Measurements from ENCODE around the gene CWC15. TPM values are rescaled to one million over a fixed set of nuclear protein-coding genes. Genes with fewer than 3 reads are reported as not detected.

CWC15 gene
- polyA plus RNA-seq, 1 donor (not counting 4 experiments of a cell fraction or from before 2014, with no cell fraction given): 56.3 TPM

DNA sequence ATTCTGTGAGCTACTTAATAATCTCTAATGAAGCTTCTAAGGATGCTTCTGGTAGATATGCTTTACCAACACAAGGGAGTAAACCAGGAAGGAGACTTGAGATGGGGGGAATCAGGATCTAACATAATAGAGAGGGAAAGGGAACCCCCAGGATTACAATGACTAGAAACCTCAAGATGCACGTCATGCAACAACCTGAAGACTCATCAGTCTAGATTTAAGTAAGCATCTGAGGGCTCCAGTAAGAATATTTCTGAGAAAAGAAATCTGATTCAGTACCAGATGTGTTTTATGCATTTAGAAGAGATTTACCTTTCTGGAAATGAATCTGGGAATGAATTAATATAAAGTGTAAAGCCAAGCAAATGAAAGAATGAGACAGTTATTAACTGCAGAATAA, 15.4 kb upstream of the CWC15 start:
- Histone ChIP-seq H3K9me3 (ENCODE audit: control insufficient read depth, low read depth, low read length) (no peaks in the 10 kb centered on the region), H3K9me1 (ENCODE audit: control insufficient read depth, extremely low read depth, insufficient read depth, low read length) (no peaks in the 10 kb centered on the region), H4K20me1 (ENCODE audit: control insufficient read depth, extremely low read depth, insufficient read depth, low read length) (no peaks in the 10 kb centered on the region), H3K4me2 (ENCODE audit: control insufficient read depth, extremely low read depth, insufficient read depth, low read depth, low read length) (no peak overlapping the region), H3K27me3 (ENCODE audit: control insufficient read depth, extremely low read depth, insufficient read depth, low read length) (peaks cover 5% of the 10 kb centered on the region), H3K4me3 (ENCODE audit: control insufficient read depth in 2 of 3, extremely low read depth in 1 of 3, insufficient read depth in 2 of 3, low read depth in 1 of 3, low read length in 3 of 3) (no peak overlapping the region), H3K79me2 (ENCODE audit: control insufficient read depth, insufficient read depth, low read length) (no peaks in the 10 kb centered on the region), H3K4me1 (ENCODE audit: control insufficient read depth, extremely low read depth, insufficient read depth, low read length) (no peaks in the 10 kb centered on the region), H2AFZ (ENCODE audit: control insufficient read depth, low read length) (no peak overlapping the region), H3K9ac (ENCODE audit: control insufficient read depth, extremely low read depth, insufficient read depth, low read length) (no peak overlapping the region), H3K36me3 (ENCODE audit: control insufficient read depth in 2 of 2, extremely low read depth in 1 of 2, insufficient read depth in 2 of 2, low read length in 2 of 2) (no peaks in the 10 kb centered on the region), H3K27ac (ENCODE audit: control insufficient read depth, insufficient read depth, low read length) (no peak overlapping the region)
- dilution Hi-C loops (cut with MboI; ENCODE audit: extremely low pct_ligation_motif_present, low sequenced_read_pairs): no loop called here
- TF ChIP-seq EZH2 (IDR thresholded peaks at IDR 0.05; ENCODE audit: low read length) (no peak), CTCF (optimal IDR thresholded peaks at IDR 0.05 in 1 of 3, IDR thresholded peaks at IDR 0.05 in 1 of 3, conservative IDR thresholded peaks at IDR 0.05 in 1 of 3; ENCODE audit: extremely low read depth in 1 of 3, insufficient read depth in 2 of 3, low read length in 3 of 3) (no peak)
- FAIRE-seq (no peak), DNase-seq (ENCODE audit: low read depth, low spot score) (no peak)

- H3K9ac ChIP-seq (ENCODE audit: control insufficient read depth, extremely low read depth, insufficient read depth, low read length): no peak overlapping the region
- peaks cover 5% of the 10 kb centered on the region for H3K27me3 ChIP-seq (ENCODE audit: control insufficient read depth, extremely low read depth, insufficient read depth, low read length)
- no peak overlapping the region for H3K4me2 ChIP-seq (ENCODE audit: control insufficient read depth, extremely low read depth, insufficient read depth, low read depth, low read length)
- H3K27ac ChIP-seq (ENCODE audit: control insufficient read depth, insufficient read depth, low read length): no peak overlapping the region
- H3K4me3 ChIP-seq (ENCODE audit: control insufficient read depth in 2 of 3, extremely low read depth in 1 of 3, insufficient read depth in 2 of 3, low read depth in 1 of 3, low read length in 3 of 3): no peak overlapping the region
- H3K9me3 ChIP-seq (ENCODE audit: control insufficient read depth, low read depth, low read length): no peaks in the 10 kb centered on the region
- dilution Hi-C loops (cut with MboI; ENCODE audit: extremely low pct_ligation_motif_present, low sequenced_read_pairs): no loop called here
- H3K79me2 ChIP-seq (ENCODE audit: control insufficient read depth, insufficient read depth, low read length): no peaks in the 10 kb centered on the region
- no peak for DNase-seq (ENCODE audit: low read depth, low spot score)
- FAIRE-seq: no peak
- H4K20me1 ChIP-seq (ENCODE audit: control insufficient read depth, extremely low read depth, insufficient read depth, low read length): no peaks in the 10 kb centered on the region
- TF ChIP-seq CTCF (optimal IDR thresholded peaks at IDR 0.05 in 1 of 3, IDR thresholded peaks at IDR 0.05 in 1 of 3, conservative IDR thresholded peaks at IDR 0.05 in 1 of 3; ENCODE audit: extremely low read depth in 1 of 3, insufficient read depth in 2 of 3, low read length in 3 of 3) (no peak), EZH2 (IDR thresholded peaks at IDR 0.05; ENCODE audit: low read length) (no peak)
- no peaks in the 10 kb centered on the region for H3K9me1 ChIP-seq (ENCODE audit: control insufficient read depth, extremely low read depth, insufficient read depth, low read length)
- H3K4me1 ChIP-seq (ENCODE audit: control insufficient read depth, extremely low read depth, insufficient read depth, low read length): no peaks in the 10 kb centered on the region
- H2AFZ ChIP-seq (ENCODE audit: control insufficient read depth, low read length): no peak overlapping the region
- no peaks in the 10 kb centered on the region for H3K36me3 ChIP-seq (ENCODE audit: control insufficient read depth in 2 of 2, extremely low read depth in 1 of 2, insufficient read depth in 2 of 2, low read length in 2 of 2)
Measured at GRCh38 chr11:94987378-94987777, 14.0 kb upstream of the CWC15 start.
